GM12872 (cell line): ENCODE data around the gene C11orf68.

Experiments
- TF ChIP-seq, protein P1 (sequence below): IDR thresholded peaks from 3 replicates; pipeline ENCODE4 v1.5.1; 2011; ENCODE audit warnings: low read depth, mild to moderate bottlenecking, low read length, moderate library complexity; ENCODE audit not compliant: insufficient read depth

Gene C11orf68

DNA sequence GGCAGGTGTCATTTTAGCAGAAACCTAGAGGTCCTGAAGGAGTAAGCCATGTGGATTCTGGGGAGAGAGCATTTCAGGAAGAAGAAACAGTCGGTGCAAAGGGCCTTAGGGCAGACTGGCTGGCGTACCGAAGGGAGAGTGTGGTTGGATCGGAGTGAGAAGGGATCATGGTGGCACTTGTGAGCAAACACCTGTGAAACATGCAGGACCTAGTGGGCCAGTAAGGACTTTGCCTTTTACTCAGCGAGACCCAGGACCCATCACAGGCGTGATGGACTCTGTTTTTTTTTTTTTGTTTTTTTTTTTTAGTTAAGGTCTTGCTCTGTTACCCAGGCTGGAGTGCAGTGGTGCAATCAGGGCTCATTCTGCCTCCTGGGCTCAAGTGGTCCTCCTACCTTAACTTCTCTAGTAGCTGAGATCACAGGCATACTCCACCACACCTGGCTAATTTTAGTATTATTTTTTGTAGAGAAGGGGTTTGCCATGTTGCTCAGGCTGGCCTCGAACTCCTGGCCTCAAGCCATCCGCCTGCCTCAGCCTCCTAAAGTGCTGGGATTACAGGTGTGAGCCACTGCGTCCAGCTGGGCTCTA is 23.0 kb upstream of the C11orf68 start:
- TF ChIP-seq, protein P1, sequence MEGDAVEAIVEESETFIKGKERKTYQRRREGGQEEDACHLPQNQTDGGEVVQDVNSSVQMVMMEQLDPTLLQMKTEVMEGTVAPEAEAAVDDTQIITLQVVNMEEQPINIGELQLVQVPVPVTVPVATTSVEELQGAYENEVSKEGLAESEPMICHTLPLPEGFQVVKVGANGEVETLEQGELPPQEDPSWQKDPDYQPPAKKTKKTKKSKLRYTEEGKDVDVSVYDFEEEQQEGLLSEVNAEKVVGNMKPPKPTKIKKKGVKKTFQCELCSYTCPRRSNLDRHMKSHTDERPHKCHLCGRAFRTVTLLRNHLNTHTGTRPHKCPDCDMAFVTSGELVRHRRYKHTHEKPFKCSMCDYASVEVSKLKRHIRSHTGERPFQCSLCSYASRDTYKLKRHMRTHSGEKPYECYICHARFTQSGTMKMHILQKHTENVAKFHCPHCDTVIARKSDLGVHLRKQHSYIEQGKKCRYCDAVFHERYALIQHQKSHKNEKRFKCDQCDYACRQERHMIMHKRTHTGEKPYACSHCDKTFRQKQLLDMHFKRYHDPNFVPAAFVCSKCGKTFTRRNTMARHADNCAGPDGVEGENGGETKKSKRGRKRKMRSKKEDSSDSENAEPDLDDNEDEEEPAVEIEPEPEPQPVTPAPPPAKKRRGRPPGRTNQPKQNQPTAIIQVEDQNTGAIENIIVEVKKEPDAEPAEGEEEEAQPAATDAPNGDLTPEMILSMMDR, result no peak

DNA sequence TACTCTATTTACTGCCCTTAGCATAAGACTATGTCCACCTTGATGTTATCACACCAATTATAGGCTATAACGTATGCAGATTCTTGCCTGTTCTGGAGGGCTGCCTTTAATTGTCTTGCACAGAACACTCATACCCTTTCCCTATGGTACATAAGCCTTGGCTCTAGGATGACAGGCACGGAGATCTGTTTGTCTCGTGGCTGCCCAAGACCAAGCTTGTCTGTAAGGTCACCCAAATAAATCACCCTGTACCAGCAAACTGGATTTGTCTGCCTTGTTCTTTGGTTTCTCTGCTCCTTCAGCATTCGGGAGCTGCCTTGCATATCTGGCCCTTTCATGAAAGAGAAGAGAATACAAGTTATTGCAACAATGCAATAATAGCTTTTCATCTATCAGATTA is 18.9 kb upstream of the C11orf68 start:
- TF ChIP-seq, protein P1, result no peak

DNA sequence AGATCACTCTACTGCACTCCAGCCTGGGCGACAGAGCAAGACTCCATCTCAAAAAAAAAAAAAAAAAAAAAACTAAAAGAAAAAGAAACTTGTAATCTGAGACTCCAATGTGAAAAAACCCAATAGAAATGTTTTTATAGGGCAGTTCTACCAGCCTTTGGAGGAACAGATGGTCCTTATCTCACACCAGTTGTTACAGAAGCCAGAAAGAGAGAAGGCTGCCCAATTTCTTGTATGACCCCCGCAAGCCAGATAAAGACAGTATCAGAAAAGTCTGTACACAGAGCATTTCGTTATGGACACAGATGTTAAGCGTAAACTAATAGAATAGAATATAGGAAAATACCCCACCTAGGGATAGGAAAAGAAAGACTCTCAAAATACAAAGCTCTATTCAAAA is 15.2 kb upstream of the C11orf68 start:
- TF ChIP-seq, protein P1, result no peak

DNA sequence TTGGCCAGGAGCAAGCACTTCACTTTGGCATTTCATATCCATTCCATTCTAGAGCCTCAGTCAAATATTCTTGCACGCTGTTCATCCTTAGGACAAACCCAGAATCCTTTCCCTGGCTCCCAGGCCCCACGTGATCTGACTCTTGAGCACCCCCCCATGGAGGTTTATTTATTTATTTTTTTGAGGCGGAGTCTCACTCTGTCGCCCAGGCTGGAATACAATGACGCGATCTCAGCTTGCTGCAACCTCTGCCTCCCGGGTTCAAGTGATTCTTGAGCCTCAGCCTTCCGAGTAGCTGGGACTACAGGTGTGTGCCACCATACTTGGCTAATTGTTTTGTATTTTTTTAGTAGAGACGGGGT is 13.7 kb upstream of the C11orf68 start:
- TF ChIP-seq, protein P1, result no peak

DNA sequence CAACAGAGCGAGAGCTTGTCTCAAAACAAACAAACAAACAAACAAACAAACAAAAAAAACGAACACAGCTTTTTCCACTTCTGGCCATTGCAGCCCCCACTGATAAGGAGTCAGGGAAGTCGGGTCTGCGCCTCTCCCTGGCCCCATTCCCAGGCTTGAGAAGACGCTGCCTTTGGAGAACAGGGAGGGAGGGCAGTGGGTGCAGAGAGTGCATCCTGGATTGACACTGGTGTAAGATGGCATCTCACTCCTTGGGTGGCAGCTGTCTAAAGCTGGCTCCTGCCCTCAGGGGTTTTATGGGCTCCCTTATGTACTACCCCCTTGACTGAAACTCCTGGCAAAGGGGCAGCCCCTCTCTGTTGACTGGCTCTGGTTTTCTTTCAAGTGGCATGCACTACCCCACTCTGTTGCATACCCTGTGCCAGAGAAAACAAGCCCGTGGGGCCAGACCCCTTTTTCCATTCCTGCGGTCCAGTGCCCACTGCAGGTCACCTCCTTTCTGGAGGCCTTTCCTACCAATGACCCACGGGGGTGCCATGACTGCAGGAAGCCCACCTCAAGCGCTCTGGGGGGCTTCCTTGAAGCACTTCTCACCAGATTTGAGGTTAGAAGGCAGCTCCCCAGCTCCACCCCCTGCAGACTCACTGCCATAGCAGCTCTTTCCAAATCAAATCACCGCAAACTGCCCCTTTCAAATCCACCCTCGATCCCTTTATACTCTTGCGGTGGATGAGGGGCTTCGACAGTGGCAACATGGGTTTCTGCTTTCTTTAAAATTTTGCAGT is 13.1 kb upstream of the C11orf68 start:
- TF ChIP-seq, protein P1, result no peak

DNA sequence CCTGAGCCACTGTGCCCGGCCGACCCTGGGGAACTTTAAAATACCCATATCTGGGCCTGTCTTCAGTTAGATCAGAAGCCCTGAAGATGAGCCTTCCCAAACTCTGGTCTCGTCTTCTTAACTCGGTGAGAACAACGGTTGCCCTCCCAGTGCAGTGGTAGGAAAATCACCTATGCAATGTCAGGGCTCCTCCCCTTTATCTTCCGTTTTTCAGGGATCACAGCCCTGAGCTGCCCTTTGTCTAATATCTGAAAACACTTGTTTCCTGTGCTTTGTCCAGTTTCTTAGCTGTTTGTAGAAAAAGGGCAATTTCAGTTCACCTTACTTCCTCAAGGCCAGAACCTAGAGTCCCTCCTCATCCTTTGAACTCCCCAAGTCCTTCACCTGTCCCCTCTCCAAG is 9.8 kb upstream of the C11orf68 start:
- TF ChIP-seq, protein P1, result no peak

DNA sequence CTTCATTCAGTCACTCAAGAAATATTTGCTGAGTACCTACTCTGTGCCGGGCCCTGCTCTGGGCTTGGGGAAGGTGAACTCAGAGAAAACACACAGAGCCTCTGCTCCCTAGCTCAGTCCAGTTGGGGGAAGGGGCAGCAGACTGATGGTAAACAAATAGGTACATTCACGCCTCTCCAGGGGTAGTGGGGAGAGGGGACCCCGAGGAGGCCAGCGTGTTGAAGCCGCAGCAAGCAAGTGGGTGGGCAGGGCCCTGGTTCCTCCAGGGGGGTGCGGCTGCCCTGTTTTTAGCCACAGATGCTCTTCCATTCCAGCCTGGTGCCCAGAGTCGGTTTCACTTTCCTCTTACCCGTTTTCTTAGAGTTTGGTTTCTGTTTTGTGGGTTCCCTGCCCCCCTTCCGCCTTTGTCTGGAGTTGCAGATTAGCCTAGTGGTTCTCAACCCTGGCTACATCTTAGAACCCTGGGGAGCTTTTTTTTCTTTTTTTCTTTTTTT is 9.1 kb upstream of the C11orf68 start:
- TF ChIP-seq, protein P1, result no peak
